Uterus (tissue), 2 donors: ENCODE data around the gene KIF18B.

Experiments
- CTCF ChIP-seq, 4 experiments: fragments of 200-600 bp in 2 of 4; fragments of 450-650 bp in 2 of 4; sonication (generic) in 2 of 4; IDR thresholded peaks; one replicate each; pipeline ENCODE4 v1.5.1; 2016 to 2019; ENCODE audit warnings: antibody characterized with exemption in 4 of 4, mild to moderate bottlenecking in 2 of 4, moderate library complexity in 1 of 4
- POLR2A ChIP-seq, 2 donors: fragments of 450-650 bp; IDR thresholded peaks; one replicate each; pipeline ENCODE4 v1.6.1; 2016; ENCODE audit warnings: antibody characterized with exemption in 2 of 2, mild to moderate bottlenecking in 1 of 2, moderate library complexity in 1 of 2

GRCh38 chr17:44990994-44991393 lies 43.4 kb upstream of the KIF18B start:
- TF ChIP-seq CTCF (IDR thresholded peaks at IDR 0.05) (no peak), POLR2A (IDR thresholded peaks at IDR 0.05) (no peak)
